Small intestine (tissue), 7 donors: ENCODE measurements around the gene EXOSC1. TPM values are rescaled to one million over a fixed set of nuclear protein-coding genes. Genes with fewer than 3 reads are reported as not detected.
A peak's percentile ranks its signal among the peaks of the same experiment; 100 is the strongest.
"Not testable (repeated sequence)": the region's sequence is repeated elsewhere in the genome, so short reads cannot be mapped to it uniquely, and the experiment has no call there.

ENCODE experiments used
- DNase-seq, 2 donors: peaks; one replicate each; pipeline versions ENCODE4 v3.0.0 to v3.0.0-alpha.2; 2013
- FAIRE-seq: peaks from 2 replicates; lab custom pipeline; 2012; peaks lifted over from hg19 to GRCh38; lab: Jason Lieb, UNC
- H3K27ac ChIP-seq, 3 donors: one replicate each; pipeline ENCODE4 v1.5.1; 2013; ENCODE audit warnings: low read length in 2 of 3, mild to moderate bottlenecking in 2 of 3, control low read depth in 1 of 3, inconsistent platforms in 1 of 3, low read depth in 1 of 3, moderate library complexity in 1 of 3
- H3K27me3 ChIP-seq, 3 donors: one replicate each; pipeline ENCODE4 v1.6.1; 2013; ENCODE audit warnings: low read length in 3 of 3, inconsistent platforms in 1 of 3; ENCODE audit not compliant: control insufficient read depth in 3 of 3, insufficient read depth in 3 of 3
- H3K36me3 ChIP-seq, 3 donors: one replicate each; pipeline ENCODE4 v1.6.1; 2013; ENCODE audit warnings: low read length in 3 of 3, inconsistent platforms in 1 of 3, low read depth in 1 of 3, mild to moderate bottlenecking in 1 of 3, moderate library complexity in 1 of 3; ENCODE audit not compliant: control insufficient read depth in 3 of 3, insufficient read depth in 2 of 3
- H3K4me1 ChIP-seq, 3 donors: one replicate each; pipeline ENCODE4 v1.6.1; 2013; ENCODE audit warnings: low read length in 2 of 3, inconsistent platforms in 1 of 3, low read depth in 1 of 3, mild to moderate bottlenecking in 1 of 3, moderate library complexity in 1 of 3; ENCODE audit not compliant: control insufficient read depth in 3 of 3, insufficient read depth in 2 of 3
- H3K4me3 ChIP-seq, 3 donors: one replicate each; pipeline ENCODE4 v1.5.1; 2013; ENCODE audit warnings: low read length in 3 of 3, control low read depth in 1 of 3, inconsistent platforms in 1 of 3, low read depth in 1 of 3, mild to moderate bottlenecking in 1 of 3, moderate library complexity in 1 of 3
- H3K9me3 ChIP-seq, 2 donors: one replicate each; pipeline ENCODE4 v1.6.1; 2013; ENCODE audit warnings: low read depth in 1 of 2, low read length in 1 of 2; ENCODE audit not compliant: control insufficient read depth in 2 of 2, insufficient read depth in 1 of 2
- WGBS, 3 donors: extraction: QIAGEN DNeasy Blood & Tissue Kit; methylation state at CpG; one replicate each; pipeline ENCODE4 v1.1.7; 2013; 5-methylcytosine and 5-hydroxymethylcytosine counted together
- polyA plus RNA-seq, 4 donors: library from polyadenylated mRNA; stranded (reverse) in 3 of 4; unstranded in 1 of 4; fragments of 200-250 nt in 3 of 4; fragments of 120-200 nt in 1 of 4; gene quantifications; one replicate each; pipeline versions ENCODE4 v1.2.1 to v1.2.3, GENCODE V29; 2013
- donor health status: healthy with polysubstance abuse.
- donor health status: control.
- donor health status: control.
- donor health status: Bipolar disorder and iron deficiency.
- donor health status: healthy.

The EXOSC1 gene
- polyA plus RNA-seq, 4 donors = 33.8 to 47.1 (median 37.9) TPM

DNA sequence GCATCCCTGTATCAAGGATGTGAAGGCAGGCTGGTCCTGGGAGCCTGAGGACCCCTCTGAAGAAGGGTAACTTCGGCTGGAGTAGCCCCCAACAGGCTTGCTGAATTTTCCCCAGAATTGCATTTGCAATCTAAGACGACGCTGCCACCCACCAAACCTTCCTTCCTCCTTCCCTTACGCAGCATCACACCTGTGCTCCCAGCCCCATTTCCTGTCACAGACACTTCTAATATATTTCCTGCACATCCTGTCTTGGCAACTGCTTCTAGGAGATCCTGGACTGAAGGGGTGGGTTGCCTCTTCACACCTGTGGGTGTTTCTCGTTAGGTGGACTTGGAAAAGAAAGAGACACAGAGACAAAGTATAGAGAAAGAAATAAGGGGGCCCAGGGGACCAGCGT lies 29.2 kb downstream of the EXOSC1 start:
- Histone ChIP-seq H3K27me3 (no peaks in the 10 kb centered on the region), H3K27ac (no peak overlapping the region), H3K4me1 (no peaks in the 10 kb centered on the region), H3K9me3 (no peaks in the 10 kb centered on the region), H3K36me3 (peaks cover 0 to 4% (median 0%) of the 10 kb centered on the region in 3 donors), H3K4me3 (no peak overlapping the region)
- no peak for DNase-seq
- FAIRE-seq = no peak
- WGBS, 3 donors = 66 to 93% (median 70%) methylated on average over 6 of the region's 6 CpGs

DNA sequence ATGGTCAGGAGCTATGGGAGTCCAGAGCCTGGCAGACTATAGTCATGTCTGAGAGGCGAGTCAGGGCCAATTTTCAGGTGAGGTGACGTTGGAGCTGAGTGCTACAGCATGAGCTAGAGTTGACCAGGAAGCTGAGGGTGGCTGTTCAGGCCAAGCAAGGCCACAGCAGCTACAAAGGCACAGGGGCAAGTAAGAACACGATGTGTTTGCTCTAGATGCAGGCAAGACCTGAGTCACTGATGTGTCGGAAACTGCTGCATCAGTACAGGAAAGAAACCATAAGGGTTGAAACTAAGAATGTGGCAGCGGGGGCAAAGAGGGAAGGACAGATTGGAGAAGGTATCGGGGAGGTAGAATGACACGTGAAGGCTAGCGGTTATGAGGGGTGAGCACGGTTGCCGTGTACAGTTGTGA lies 32.9 kb downstream of the EXOSC1 start:
- H3K4me3 ChIP-seq = no peak overlapping the region
- no peaks in the 10 kb centered on the region for H3K27me3 ChIP-seq
- no peak for FAIRE-seq

DNA sequence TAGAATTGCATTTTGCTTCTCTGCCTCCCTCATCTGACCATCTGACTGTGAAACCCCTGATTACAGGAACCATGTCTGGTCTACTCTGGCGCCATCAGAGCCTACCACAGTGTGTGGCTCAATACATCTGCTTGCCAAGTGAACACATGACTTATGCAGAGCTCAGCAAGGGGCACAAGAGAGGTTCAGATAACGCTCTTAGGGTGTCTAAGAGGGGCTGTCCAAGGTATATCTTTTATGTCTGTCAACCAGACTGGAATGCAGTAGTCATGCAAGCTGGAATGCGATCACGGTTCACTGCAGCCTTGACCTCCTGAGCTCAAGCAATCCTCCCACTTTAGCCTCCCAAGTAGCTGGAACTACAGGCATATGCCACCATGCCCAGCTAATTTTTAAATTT lies 34.4 kb downstream of the EXOSC1 start:
- DNase-seq = no peak
- WGBS, 3 donors = 75 to 81% (median 80%) methylated on average over 4 of the region's 4 CpGs
- H3K27ac ChIP-seq = no peak overlapping the region
- no peaks in the 10 kb centered on the region for H3K27me3 ChIP-seq
- peaks cover 0 to 2% (median 0%) of the 10 kb centered on the region in 3 donors for H3K36me3 ChIP-seq
- no peak overlapping the region for H3K4me3 ChIP-seq
- H3K9me3 ChIP-seq = no peaks in the 10 kb centered on the region
- peaks cover 0 to 5% (median 0%) of the 10 kb centered on the region in 3 donors for H3K4me1 ChIP-seq
- FAIRE-seq = no peak

More for the DNA sequence above, 32.9 kb downstream of the EXOSC1 start:
- 71 to 78% (median 77%) methylated on average over 10 of the region's 10 CpGs for WGBS, 3 donors
- Histone ChIP-seq H3K9me3 (no peaks in the 10 kb centered on the region), H3K36me3 (peaks cover 0 to 2% (median 0%) of the 10 kb centered on the region in 3 donors), H3K27ac (no peak overlapping the region), H3K4me1 (no peaks in the 10 kb centered on the region)
- no peak for DNase-seq

DNA sequence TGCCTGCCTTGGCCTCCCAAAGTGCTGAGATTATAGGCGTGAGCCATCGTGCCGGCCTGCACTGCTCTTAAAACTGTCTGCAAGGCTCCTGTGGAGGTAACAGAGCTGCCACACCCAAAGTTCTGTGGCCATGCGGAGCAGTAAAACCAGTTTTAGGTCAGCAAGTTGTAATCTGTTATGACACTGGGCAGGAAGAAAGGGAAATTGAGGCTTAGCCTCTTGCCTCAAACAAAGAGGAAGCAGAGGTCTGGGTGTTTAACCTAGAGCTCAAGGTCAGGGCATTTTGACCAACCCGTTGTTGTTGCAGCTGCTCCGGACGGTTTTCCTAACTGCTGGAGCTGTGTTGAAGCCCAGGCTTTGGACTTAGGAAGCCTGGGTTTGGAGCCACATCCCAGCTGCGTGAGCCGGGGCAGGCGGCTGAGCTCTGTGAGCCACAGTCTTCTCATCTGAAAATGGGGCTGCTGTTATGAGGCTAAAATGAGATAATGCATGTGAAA lies 37.3 kb downstream of the EXOSC1 start:
- H3K27ac ChIP-seq = no peak overlapping the region

DNA sequence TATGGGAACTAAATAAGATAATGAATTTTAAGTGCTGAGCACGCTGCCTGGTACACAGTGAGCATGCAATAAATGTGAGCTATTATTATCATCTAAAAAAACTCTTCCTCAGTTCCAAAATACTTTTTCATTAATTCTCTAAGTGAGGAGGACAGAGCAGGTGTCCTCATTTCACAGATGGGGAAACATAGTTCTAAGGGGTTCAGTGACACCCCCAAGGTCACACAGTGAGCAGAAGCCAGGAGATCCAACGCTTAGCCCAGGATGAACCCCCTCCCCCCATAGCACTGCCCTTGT lies 37.9 kb downstream of the EXOSC1 start:
- Histone ChIP-seq H3K9me3 (no peaks in the 10 kb centered on the region), H3K36me3 (no peaks in the 10 kb centered on the region), H3K4me3 (no peak overlapping the region), H3K27me3 (no peaks in the 10 kb centered on the region), H3K4me1 (peaks cover 0 to 5% (median 0%) of the 10 kb centered on the region in 3 donors), H3K27ac (no peak overlapping the region)
- DNase-seq (no peak), FAIRE-seq (no peak)
- WGBS, 3 donors = 85 to 97% (median 86%) methylated on average over 2 of the region's 2 CpGs

More for the DNA sequence above, 37.3 kb downstream of the EXOSC1 start:
- no peaks in the 10 kb centered on the region for H3K9me3 ChIP-seq
- WGBS, 3 donors = 32 to 60% (median 47%) methylated on average over 10 of the region's 10 CpGs
- no peaks in the 10 kb centered on the region for H3K27me3 ChIP-seq
- H3K4me3 ChIP-seq = no peak overlapping the region
- peaks cover 0 to 5% (median 0%) of the 10 kb centered on the region in 3 donors for H3K4me1 ChIP-seq
- DNase-seq (peak in 1 of 2 donors; percentile 38), FAIRE-seq (no peak)
- H3K36me3 ChIP-seq = peaks cover 0 to 2% (median 0%) of the 10 kb centered on the region in 3 donors

DNA sequence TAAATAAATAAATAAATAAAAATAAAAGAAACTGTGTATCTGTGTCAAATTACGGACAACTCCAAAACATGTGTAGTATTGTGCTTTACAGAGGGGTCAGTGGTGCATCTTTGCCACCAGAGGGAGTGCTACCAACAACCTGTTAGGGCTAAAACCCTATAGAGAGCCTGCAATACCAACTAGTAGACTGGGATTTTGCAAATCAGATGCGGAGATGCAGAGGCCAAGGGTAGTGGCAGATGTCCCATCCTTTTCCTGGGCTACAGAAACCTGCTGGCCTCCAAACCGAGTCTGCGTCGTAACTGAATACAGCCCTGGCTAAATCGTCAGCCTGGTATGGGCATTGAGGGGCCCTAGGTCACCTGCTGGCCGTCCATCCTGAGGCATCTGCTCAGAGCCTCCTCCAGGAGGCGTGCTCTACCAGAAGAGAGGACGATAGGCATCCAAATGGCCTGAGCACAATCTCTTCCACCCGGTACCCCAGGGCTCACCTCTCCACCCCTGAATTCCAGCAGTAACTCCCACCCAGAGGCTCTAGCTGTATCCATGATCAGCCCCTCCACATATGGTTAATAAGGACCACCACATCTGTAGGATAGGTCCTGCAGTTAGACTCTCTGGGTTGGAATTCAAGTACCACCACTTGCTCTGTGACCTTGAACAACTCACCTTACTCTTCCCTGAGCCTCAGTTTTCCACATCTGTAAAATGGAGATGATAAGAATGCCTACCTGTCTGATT lies 38.4 kb downstream of the EXOSC1 start:
- H3K27me3 ChIP-seq = no peaks in the 10 kb centered on the region
- H3K4me3 ChIP-seq = peak overlapping the region in 1 of 3 donors; percentile 19
- 2 to 6% (median 4%) methylated on average over 10 of the region's 10 CpGs for WGBS, 3 donors
- H3K4me1 ChIP-seq = peaks cover 0 to 5% (median 0%) of the 10 kb centered on the region in 3 donors
- FAIRE-seq = no peak
- peak overlapping the region in 1 of 3 donors; percentile 42 for H3K27ac ChIP-seq
- peak; percentile 80 to 89 for DNase-seq
- H3K36me3 ChIP-seq = no peaks in the 10 kb centered on the region
- H3K9me3 ChIP-seq = no peaks in the 10 kb centered on the region

DNA sequence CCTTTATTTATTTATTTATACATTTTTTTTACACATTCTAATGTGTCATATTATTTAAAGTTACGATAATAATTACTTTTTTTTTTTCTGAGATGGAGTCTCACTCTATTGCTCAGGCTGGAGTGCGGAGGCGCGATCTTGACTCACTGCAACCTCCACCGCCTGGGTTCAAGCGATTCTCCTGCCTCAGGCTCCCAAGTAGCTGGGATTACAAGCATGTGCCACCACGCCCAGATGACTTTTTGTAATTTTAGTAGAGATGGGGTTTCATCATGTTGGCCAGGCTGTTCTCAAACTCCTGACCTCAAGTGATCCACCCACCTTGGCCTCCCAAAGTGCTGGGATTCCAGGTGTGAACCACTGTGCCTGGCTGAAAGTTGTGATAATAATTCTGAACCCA lies 39.3 kb downstream of the EXOSC1 start:
- not testable (repeated sequence) for H3K27me3 ChIP-seq, H3K27ac ChIP-seq, H3K36me3 ChIP-seq, DNase-seq, FAIRE-seq, H3K9me3 ChIP-seq, H3K4me1 ChIP-seq, H3K4me3 ChIP-seq
- WGBS, 3 donors = 91 to 96% (median 93%) methylated on average over 7 of the region's 7 CpGs

DNA sequence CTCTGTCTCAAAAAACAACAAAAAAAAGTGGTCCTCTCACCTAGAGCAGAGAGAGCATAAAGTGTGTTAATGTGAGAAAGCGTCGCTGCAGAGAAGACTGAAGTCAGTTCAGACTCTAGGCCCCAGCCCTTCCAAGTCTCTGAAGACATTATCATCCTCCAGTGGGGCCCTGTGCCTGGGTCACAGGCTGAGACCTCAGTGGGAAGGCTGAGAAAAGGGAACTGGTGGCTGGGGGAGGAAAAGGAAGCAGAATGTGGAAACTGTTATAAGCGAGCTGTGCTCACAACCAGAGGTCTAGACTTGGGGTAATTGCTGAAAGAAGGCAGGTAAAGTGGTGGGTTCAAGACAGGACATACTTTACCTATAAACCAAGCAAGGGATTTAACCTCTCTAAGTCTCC lies 39.7 kb downstream of the EXOSC1 start:
- 72 to 85% (median 79%) methylated on average over 3 of the region's 3 CpGs for WGBS, 3 donors
- no peak overlapping the region for H3K4me3 ChIP-seq
- H3K36me3 ChIP-seq = no peaks in the 10 kb centered on the region
- H3K9me3 ChIP-seq = no peaks in the 10 kb centered on the region
- no peaks in the 10 kb centered on the region for H3K27me3 ChIP-seq
- FAIRE-seq (no peak), DNase-seq (no peak)
- peaks cover 0 to 5% (median 0%) of the 10 kb centered on the region in 3 donors for H3K4me1 ChIP-seq
- H3K27ac ChIP-seq = peak overlapping the region in 1 of 3 donors; percentile 27
